Brain pericyte (primary cell): ENCODE measurements around the gene LRRC26.
A peak's percentile ranks its signal among the peaks of the same experiment; 100 is the strongest.

ENCODE experiments used
- DNase-seq: peaks from one replicate; pipeline ENCODE4 v3.0.0-alpha.2; 2012; ENCODE audit warnings: low read depth, low spot score

Gene LRRC26, protein sequence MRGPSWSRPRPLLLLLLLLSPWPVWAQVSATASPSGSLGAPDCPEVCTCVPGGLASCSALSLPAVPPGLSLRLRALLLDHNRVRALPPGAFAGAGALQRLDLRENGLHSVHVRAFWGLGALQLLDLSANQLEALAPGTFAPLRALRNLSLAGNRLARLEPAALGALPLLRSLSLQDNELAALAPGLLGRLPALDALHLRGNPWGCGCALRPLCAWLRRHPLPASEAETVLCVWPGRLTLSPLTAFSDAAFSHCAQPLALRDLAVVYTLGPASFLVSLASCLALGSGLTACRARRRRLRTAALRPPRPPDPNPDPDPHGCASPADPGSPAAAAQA

DNA sequence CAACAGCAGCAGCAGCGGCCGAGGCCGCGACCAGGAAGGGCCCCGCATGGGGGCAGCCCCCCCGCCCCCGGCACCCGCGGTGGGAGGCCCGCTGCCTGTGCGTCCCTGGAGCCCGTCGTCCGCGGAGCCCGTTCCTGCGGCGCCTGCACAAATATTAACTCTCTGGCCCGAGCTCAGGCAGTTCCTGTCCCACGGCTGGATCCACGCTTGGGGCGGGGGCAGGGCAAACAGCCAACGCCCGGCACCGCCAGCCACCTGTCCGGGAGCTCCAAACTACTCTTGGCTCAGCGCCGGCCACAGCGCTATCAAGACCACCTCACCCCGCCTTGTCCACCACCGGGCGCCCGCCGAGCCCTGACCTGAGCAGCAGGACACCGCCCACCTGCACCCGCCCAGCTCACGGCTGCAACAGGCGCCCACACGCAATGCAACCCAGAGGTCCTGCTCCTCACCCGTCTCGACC is at the start of gene LRRC26:
Gene LRRC26 (minus strand): TSS at position 156 of the 463 bp plus-strand sequence. CDS start 108 bp downstream, at position 48.
- no peak for DNase-seq

DNA sequence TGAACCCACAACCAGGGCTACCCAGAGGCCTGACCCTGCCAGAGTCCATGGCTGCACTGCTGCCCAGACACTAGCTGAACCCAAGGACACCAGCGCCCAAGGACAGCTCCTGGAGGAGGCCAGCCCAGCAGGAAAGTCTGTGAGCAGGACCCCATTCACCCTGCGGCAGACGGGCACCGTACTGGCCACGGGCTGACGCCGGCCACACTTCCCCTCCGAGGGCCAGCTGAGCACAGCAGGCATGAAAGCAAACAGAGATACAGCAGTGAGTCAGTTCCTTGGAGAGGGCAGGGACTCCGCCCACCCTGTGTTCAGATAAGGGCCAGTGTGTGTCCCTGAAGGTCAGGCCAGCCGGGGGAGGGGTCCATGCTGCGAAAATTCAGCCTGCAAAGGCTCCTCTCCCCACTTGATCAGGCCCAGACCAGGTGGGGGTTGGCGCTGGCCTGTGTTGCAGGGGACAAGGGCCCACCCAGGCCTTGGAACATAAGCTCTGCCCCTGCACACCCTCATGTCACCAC is 49.0 kb upstream of the LRRC26 start:
- no peak for DNase-seq

DNA sequence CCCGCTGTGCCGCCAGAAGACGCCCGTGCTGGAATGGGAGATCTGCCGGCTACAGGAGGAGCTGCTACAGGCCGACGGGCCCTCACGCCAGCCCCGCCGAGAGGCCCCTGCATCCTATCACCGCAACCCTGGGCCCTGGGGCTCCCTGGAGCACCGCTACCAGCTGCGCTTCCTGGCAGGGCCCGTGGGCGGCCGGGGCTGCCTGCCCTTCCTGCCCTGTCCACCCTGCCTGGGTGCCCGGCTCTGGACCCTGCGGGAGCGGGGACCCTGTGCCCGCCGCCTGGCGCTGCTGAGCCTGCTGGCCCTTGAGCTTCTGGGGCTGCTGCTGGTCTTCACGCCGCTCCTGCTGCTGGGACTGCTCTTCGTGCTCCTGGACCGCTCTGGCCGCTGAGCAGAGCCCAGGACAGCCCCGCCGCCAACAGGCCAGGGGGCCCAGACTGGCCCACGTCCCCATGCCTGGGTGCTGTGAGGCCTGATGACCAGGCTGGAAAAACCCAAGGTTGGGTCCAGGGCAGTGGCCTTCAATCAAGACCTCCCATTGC is 48.4 kb upstream of the LRRC26 start:
- DNase-seq: no peak

DNA sequence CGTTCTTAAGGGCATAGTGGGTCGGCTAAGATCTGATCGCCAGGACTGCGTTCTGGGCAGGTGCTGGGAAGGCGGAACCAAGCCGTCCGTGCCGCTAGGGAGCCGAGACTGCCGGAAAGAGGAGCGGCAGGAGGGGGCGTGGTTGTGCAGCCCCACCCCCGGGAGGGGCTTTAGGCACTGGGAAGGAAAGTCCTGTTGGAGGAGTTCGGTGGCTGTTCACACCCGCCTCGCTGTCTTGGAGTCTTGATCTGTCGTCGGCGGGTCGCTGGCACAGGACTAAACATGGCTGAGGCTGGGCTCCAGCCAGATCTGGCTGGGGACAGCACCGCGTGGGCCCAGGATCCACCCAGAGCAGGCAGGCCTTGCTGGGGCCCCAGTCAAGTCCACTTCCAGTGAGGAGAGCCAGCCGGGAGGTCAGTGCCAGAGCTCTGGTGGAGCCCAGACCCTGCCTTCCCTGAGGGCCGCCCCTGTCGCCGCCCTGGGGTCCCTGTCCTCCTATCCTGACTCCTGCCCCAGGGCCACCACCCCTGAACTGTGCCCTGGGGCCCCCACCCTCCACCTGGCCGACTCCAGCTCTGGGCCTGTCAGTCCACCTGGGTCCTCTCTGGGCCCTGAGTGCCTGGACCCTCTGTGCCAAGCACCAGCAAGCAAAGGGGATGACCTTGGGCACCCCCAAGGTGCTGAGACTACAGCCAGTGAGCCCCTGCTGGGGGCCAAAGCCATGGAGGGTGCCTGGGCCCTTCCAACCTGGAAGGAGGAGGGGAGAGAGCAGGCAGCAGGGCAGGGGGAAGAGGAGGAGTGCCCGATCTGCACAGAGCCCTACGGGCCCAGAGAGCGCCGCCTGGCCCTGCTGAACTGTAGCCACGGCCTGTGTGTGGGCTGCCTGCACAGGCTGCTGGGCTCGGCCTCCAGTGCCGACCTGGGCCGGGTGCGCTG is 47.7 kb upstream of the LRRC26 start:
- no peak for DNase-seq

DNA sequence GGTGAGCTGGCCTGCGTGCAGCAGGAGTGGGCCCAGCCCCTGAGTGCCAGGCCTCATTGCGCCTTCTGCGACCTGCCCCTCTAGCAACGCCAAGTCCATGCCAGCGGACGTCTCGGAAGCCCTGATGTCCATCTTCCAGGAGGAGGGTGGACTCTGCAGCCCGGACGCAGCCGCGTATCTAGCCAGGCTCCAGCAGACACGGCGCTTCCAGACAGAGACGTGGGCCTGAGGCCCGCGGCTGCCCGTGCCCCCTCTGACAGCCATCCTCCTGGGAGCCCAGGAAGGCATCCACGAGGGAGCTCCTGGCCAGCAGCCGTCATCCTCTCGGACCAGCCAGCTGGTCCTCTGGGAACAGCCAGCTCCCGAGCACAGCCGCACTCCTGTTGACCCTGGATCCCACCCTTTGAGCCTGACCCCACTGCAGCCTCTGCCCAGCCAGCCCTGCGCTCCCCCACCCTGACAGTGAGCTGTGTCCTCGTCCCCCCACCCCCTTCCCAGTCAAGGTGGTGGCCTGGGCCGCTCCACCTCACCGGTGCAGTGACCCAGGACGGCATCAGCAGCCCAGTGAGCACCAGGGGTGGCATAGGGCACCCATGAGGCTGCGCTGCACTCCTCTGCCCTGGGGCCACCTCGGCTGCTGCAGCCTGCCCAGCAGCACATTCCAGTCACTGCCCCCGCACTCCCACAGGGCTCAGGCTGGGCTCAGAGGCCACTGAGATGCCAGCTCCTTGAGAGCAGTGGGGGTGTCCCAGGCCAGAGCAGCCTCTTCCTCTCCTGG is 46.5 kb upstream of the LRRC26 start:
- no peak for DNase-seq

DNA sequence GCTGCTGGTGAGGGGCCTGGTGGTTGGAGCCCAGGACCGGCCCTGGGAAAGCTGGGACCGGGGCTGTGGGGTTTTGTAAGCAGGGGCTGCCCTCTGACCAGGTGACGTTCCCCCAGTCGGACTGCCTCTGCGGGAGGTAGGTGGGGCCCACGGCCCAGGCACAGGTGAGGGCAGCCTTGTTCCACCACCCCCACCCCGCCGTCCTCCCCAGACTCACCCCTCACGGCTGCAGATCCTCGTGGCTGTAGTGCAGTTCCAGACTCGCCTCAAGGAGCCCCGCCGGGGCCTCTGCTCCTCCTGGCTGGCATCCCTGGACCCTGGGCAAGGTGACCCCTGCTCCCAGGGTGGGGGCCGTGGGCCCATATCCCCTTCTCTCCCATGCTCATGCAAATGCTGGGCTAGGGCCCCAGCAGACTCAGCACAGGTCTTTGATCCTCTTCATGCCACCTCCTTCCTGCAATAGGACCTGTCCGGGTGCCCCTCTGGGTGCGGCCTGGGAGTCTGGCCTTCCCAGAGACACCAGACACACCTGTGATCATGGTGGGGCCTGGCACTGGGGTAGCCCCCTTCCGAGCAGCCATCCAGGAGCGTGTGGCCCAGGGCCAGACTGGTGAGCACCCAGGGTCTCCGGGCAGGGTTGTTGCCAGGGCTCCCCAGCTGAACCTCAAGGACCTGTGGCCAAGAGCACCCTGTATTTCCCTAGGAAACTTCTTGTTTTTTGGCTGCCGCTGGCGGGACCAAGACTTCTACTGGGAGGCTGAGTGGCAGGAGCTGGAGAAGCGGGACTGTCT is 45.5 kb upstream of the LRRC26 start:
- no peak for DNase-seq

DNA sequence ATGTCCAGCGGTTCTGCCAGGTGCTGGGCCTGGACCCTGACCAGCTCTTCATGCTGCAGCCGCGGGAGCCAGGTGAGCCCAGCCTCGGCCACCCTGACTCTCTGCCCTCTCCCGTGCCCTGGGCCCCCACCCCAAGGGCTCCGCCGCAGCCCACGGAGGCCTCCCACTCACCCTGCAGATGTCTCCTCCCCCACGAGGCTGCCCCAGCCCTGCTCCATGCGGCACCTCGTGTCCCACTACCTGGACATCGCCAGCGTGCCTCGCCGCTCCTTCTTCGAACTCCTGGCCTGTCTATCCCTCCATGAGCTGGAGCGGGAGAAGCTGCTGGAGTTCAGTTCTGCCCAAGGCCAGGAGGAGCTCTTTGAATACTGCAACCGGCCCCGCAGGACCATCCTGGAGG is 44.8 kb upstream of the LRRC26 start:
- DNase-seq: no peak

DNA sequence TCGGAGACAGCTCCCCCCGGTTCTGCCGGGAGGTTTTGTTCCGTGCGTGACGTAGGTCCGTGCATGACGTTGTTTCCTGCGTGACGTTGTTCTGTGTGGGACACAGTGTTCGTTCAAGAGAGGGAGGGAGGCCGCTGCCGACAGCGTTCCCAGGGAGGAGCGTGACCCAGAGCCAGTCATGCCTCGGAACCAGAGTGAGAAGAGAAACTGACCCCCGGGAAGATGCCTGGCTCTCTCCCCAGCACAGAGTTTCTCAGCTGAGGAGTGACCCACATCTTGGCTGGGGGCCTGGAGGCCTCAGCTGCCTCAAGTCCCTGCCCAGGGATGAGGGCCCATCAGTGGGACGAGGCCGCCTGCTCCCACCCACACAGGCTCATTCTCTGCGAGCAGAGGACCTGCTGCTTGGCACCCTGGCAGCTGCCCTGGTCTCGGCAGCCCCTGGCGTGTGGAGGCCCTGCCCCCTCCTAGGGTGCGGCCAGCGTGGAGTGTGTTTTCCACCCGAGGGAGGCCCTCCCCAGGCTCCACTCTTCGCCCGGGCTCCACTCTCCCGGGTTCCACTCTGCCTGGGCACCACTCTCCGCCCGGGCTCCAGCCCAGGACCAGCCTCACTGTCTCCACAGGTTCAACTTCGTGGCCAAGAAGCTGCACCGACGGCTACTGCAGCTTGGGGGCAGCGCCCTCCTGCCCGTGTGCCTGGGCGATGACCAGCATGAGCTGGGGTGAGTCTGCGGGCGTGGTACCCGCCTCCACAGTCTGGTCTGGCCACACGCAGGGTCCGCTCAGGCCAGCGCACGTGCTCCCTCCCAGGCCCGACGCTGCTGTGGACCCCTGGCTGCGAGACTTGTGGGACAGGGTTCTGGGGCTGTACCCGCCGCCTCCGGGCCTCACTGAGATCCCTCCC is 43.6 kb upstream of the LRRC26 start:
- no peak for DNase-seq

DNA sequence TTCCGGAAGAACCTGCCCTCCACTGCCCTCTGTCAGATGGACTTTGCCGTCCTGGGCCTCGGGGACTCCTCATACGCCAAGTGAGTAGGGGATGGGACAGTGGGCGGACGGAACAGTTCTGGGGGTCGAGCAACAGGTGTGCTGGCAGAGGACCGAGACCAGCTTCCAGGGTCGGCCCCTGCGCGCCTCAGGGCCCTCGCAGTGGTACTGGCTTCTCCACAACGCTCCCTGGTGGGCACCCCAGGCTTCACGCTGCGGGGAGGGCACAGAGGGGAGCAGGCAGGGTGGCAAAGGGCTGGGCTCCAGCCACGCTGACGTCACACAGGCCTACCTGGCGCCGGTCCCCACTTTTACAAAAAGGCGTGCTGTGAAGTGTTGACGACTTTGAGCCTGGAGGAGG is 42.7 kb upstream of the LRRC26 start:
- DNase-seq: no peak

DNA sequence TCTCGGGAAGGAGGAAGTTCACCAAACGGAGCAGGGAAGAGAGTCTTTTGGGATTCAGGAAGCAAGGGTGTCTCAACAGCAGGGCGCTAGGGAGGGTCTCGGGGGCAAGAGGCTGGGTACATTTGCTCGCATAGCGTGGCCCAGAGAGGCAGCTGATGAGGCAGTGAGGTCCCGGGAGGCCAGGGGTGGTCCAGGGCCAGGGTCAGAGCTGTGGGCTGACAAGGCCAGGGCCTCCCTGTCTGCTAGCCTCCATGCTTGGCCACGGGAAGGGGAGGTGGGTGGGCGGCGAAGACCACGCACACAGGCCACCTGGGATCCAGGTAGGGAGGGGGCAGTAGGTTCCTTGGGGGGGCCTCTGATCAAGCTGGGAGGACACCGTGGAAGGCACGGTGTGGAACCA is 41.7 kb upstream of the LRRC26 start:
- DNase-seq: no peak

DNA sequence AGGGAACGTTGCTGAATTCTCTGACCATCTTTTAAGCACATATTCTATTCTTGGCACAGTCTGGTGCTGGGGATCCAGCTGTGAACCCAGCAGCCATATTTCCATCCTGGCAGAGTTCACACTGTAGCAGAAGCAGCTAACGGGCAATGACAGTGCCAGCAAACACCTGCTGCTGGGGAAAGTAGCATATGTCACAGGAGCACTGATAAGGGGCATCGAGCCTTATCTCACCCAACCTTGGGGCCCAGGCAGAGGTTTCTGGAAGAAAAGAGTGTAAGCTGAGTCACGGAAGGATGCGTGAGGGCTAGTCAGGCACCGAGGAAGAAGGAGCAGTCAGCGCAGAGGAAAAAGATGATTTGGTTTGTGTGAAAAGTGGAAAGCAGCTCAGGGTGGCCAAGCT is 36.8 kb upstream of the LRRC26 start:
- DNase-seq: no peak

DNA sequence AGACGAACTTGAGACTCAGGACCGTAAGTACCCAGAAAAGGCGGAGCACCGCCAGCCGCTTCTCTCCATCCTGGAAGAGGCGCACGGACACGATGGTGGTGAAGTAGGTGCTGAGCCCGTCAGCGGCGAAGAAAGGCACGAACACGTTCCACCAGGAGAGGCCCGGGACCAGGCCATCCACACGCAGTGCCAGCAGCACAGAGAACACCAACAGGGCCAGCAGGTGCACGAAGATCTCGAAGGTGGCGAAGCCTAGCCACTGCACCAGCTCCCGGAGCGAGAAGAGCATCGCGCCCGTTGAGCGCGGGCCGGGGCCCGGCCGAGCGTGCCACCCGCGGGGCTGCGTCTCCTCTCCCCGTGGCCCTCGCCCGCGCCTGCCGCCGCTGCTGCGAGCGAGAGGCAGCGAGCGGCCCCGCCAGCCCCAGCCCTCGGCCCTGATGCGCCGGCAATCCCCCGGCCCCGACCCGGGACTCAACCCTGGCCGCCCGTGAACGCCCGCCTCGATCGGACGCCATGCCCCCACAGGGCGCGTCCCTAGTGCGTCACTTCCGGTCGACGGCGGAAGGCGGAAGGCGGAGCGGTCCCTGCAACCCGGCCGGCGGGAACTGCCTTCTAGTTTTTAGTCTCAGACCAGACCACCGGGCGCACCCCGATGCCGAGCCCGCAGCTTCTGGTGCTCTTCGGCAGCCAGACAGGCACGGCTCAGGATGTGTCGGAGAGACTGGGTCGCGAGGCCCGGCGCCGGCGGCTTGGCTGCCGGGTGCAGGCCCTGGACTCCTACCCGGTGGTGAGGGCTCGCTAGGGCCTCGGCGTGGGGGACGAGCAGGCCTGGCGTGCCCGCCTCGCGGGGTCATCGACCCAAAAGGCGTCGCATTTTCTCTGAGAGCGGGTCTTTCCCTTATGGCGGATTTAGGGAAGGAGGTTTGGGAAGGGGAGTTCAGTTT is 35.5 kb upstream of the LRRC26 start, which contains the start of the genes NDOR1 and TMEM203:
Gene NDOR1 (plus strand): TSS at position 575 of the 944 bp plus-strand sequence. CDS start 78 bp downstream, at position 653.
Gene TMEM203 (minus strand): TSS at position 523 of the 944 bp plus-strand sequence. CDS start 234 bp downstream, at position 289.
- no peak for DNase-seq

DNA sequence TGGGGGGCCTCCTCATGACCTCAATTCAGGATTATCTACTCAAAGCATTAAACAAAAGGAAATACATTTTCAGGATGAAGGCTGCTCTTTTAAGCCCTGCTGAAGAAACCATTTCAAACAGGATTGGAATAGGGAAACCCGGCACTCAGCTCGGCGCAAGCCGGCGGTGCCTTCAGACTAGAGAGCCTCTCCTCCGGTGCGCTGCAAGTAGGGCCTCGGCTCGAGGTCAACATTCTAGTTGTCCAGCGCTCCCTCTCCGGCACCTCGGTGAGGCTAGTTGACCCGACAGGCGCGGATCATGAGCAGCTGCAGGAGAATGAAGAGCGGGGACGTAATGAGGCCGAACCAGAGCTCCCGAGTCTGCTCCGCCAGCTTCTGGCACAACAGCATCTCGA is 34.9 kb upstream of the LRRC26 start:
- no peak for DNase-seq

DNA sequence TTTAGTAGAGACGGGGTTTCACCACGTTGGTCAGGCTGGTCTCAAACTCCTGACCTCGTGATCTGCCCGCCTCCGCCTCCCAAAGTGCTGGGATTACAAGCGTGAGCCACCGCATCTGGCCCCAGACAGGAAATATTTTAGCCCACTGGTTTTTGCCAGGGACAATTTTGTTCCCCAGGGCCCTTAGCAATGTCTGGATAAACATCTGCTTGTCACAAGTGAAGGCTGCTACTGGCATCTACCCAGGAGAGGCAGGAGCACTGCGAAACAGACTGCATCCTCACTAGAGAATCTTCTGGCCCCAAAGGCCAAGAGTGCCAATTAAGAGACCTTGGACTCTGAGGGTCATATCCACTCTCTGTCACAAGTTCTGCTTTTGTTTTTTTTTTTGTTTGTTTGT is 33.1 kb upstream of the LRRC26 start:
- no peak for DNase-seq

DNA sequence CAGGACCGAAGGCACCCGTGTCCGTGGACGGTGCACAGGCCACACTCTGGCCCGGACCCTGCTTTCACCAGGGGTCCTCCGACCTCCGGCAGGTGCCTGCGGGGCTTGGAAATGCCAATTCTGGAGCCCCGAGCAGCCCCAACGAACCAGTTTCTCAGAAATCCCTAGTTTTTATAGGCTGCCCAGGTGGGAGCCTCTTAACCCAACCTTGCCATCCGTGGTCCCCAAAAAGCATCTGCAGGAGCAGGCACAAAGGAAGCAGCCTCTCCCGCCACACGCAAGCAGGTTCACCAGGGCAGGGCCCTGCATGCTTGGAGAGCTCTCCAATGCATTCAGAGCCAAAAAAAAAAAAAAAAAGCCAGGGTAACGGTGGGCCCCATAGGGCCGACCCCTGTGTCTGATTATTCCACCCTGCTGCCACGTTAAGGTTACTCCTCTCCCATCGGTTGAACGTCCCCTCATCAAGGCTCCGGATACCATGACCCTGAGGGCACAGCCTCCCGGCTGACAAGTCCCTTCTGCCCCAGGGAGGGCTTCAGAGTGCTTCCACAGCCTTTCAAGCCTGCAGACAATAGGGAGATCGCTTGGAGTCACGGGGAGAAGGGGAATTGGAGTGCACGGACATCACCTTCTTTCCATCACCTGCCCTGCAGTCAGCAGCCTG is 31.5 kb upstream of the LRRC26 start:
- no peak for DNase-seq

DNA sequence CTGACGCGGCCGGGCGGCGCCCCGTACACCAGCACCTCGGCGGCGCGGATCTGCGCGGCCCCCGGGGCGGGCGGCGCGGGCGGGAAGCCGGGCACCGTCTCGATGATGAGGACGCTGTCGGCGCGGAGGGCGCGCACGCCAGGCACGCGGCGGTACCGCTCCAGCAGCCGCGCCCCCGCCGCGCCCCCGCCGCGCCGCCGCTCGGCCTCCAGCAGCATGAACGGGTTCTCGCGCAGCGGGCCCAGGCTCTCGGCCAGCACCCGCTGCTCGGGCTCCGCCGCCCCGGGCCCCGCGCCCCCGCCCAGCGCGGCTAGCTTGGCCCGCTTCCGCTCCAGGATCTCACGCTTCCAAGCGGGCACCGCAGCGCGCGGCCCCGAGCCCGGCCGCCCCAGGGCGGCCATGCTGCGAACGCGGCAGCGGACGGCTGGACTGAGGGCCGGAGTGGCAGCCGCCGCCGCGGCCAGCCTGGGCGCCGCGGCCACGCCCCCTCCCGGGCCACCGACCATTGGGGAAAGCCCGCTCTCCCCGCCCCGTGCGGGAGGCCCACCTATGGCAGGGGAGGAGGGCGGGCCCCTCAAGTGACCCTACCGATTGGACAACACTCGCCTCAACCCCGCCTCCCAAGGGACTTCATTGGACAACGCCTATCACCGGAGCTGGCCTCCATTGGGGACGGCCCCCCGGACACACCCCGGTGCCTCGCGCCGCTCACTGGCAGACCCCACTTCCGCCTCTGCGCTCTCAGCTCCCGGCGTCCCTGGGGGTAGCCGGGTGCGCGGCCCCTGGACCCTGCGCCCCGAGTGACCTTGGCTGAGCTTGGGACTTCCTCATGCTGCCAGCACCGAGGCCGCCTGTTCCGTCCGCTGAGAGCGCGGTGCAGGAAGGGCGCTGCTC is 30.7 kb upstream of the LRRC26 start, which contains the start of gene TPRN:
Gene TPRN (minus strand): TSS at position 431 of the 894 bp plus-strand sequence. CDS start 30 bp downstream, at position 401.
- peak; percentile 93 for DNase-seq
